ENCODE measurements around the gene PTPRO.

The PTPRO gene

DNA sequence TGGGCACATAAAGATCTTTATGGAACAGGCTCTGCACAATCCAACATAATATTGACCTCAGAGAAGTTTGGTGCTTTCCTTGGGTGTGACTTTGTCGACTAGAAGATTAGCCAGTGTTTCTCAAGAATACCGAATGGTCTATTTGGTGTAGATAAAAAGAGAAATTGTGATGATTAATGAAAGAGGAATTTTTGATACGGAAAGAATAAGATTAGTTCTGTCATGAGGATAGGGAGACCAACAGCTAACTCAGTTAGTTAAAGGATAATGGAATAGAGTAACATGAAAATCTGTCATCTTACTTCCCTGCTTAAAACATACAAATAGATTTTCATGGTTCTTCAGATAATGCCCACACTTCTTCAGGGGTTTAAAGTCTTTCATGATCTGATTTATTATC lies 24.2 kb downstream of the PTPRO start:
- no peak for DNase-seq

DNA sequence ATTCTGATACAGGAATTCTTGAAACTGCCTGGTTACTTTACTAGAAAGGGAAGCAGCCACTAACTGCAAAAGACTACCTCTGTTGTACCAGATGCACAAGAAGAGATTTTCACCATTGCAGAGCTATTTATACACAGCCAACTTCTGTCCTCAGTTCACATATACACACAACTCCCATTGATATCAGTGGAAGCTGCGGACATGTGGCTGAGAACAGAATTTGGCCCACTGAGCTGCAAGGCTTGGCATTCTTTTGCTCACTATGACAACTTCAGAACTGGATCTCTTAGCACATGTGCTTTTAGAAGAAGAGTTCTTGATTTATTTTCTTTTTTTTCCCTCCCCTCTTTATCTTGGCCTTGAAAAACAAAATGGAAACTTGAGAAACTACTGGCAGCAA lies 28.3 kb downstream of the PTPRO start:
- no peak for DNase-seq

- DNase-seq: no peak
Observed at GRCh38 chr12:15355766-15356165, 33.5 kb downstream of the PTPRO start.

DNA sequence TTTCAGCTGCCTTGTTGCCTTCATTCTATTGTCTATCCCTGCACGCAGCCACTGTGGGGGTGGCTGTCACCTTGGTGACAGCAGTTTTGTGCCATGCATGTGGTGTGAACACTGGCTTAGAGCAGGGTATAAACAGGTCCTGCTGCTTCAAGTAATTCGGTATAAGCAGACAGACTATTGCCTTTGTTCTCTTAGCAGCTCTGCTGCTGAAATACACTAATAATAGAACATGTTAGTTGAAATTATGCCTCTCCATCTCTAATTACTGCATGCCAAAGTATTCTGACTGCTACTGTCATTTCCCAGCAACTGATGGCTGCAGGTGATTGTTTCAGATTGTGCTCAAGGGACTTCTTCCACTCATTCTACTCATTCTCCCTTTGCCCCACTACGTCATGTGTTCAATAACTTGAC lies 34.6 kb downstream of the PTPRO start:
- DNase-seq: peak in 7 of 51 donors; percentile 1 to 20 (median 5)

- DNase-seq: no peak
Observed at GRCh38 chr12:15364221-15365160, 42.2 kb downstream of the PTPRO start.

DNA sequence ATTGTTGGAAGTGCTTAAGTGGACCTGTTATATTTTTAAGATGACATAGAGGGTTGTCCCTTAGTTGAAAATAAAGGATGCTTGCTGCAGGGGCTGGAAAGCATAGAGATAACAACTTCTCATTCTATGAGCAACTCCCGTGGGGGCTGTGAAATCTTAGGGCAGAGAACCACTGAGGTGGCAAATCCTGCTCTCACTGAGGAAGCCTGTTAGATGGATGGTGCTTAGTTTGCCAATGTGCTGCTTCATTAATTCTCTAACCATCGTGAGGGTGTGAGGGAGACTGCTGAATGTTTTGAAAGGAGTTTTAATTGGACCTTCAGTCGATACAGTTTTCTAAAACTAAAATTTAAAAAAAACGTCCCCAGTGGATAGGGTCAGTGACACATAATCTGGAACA lies 46.5 kb downstream of the PTPRO start:
- DNase-seq: no peak

- no peak for DNase-seq
Observed at GRCh38 chr12:15372352-15372751, 50.0 kb downstream of the PTPRO start.

- DNase-seq: no peak
Observed at GRCh38 chr12:15387772-15388171, 65.5 kb downstream of the PTPRO start.

DNA sequence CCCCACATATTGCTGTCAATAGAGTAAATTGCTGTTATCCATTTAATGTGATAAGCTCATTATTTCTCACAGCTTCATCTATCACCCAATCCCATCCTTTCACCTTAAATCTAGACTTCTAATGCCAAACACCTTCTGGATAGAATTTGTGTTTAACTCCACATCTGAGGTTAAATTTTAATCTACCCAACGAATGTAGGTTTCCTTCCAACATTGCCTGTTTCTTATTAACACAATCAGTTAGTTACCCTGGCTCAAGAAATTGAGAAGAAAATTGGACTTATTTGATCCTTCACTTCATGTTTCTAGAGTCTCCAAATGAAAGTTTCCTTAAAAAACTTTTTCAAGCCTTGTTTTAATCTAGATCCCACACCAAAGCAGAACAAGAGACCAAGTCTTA lies 67.3 kb downstream of the PTPRO start:
- no peak for DNase-seq

DNA sequence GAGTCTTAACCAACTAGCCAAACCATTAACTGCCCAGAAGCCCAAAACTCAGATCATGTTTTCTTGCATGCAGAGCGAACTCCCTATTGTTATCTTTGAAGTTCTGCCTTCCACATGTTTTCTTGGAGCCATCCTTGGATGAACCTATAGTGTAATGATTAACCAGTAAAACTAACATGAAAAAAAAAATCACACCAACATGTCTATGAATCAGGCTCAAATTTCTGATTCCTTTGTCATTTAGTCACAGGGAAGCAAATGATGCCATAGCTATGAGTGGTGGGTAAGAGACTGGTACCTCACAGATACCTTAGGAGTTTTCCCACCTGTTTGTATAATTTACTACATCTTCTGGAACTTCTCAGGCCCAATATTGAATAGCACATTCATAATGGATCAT lies 70.7 kb downstream of the PTPRO start:
- DNase-seq: no peak

DNA sequence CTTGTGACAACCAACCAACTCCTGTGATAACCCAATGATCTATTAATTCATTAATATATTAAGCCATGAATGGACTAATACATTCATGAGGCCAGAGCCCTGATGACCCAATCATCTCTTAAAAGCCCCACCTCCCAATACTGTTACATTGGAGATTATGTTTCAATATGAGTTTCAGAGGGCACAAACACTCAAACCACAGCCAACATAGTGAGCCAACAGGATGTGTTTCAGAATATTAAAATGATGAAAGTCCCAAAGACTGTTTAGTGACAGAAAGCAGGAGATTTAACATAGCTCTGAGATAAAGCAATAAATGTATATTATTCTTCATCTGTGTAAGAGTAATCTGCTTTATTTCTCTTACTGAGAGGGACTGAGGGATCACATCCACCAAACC lies 71.7 kb downstream of the PTPRO start:
- DNase-seq: no peak

GRCh38 chr12:15404485-15404884 lies 82.2 kb downstream of the PTPRO start:
- no peak for DNase-seq

GRCh38 chr12:15405606-15406005 lies 83.3 kb downstream of the PTPRO start:
- no peak for DNase-seq

GRCh38 chr12:15407025-15407424 lies 84.7 kb downstream of the PTPRO start:
- DNase-seq: no peak

DNA sequence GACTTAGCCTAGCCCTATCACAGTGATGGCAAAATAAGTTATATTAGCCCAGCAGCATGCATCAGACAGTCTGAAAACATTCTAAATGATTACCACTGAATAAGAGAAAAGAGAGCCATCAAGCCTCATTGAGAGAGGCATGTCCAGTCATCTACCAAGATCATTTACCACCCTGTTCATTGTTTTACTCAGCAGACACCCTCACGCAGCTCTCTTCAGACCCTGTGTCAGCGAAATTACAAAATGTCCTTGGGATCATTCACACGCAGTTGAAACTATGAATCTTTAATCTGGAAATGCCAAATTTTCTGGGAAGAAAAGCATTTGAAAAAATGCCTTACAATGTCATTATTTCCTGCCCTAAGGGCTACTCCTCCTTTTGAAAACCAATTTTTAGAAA lies 89.5 kb downstream of the PTPRO start:
- no peak for DNase-seq

DNA sequence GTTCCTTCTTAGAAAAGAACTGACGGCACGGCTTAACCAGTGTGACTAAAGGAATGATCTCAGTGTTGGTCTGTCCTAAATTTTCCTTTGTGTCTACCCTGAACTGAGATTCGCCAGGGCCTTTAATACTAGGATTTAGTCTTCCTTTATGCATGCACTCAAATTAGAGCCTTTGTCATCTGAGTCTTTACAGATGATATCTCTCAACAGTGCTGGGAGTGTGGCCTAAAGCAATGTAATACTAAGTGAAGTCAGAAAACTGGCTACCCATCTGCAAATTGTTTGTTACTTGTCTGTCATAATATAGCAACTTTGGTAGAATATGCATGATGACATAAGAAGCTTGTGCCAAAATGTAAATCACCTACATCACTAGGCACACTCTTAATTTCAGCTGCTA lies 95.4 kb downstream of the PTPRO start:
- no peak for DNase-seq

- no peak for DNase-seq
Observed at GRCh38 chr12:15423629-15424028, 101.3 kb downstream of the PTPRO start.

- DNase-seq: no peak
Observed at GRCh38 chr12:15427913-15428312, 105.6 kb downstream of the PTPRO start.

DNA sequence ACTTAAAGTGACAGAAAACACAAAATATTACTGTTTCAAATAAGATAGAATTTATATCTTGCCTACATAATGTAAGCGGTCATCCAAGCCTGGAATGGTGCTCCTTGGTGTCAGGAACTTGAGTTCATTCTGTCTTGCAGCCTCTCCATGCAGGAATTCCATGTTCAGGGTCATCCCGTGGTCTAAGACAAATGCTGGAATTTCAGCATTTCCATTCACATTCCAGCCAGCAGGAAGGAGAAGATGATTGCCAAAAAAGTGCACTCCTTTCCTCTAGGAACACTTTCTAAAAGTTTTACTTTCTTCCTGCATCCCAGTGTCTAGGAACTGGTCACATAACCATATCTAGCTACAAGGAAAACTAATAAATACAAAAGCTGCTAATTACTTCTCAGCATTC lies 106.3 kb downstream of the PTPRO start:
- no peak for DNase-seq

DNA sequence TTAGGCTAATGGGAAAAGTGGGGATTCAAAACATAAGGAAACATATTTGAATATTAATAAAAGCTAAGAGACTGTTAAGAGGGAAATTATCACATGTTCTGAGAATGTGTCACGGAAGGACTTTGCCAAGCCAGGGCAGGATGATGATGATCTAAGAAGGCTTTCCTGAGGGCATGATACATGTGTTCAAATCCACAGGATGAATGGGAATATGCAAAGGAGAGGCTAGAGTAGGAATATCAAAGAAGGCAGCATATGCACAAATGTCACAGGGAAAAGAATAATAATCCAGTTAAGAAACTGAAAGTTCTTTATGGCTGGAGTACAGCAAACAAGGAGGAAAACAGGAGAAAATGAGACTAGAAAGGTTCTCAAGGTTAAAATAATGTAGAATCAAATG lies 107.0 kb downstream of the PTPRO start:
- DNase-seq: no peak

- DNase-seq: no peak
Observed at GRCh38 chr12:15435597-15435996, 113.3 kb downstream of the PTPRO start.

GRCh38 chr12:15439459-15439858 lies 117.2 kb downstream of the PTPRO start:
- no peak for DNase-seq

DNA sequence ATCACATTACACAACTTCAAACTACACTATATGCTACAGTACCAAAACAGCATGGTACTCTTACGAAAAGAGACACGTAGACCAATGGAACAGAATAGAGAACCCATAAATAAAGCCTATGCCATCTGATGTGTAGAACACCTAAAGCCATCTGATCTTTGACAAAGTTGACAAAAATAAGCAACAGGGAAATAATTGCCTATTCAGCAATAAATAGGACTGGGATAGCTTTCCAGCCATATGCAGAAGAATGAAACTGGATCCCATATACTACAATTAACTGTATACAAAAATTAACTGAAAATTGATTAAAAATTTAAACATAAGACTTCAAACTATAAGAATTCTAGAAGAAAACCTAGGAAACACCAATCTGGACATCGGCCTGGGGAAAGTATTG lies 120.7 kb downstream of the PTPRO start:
- DNase-seq: no peak

DNA sequence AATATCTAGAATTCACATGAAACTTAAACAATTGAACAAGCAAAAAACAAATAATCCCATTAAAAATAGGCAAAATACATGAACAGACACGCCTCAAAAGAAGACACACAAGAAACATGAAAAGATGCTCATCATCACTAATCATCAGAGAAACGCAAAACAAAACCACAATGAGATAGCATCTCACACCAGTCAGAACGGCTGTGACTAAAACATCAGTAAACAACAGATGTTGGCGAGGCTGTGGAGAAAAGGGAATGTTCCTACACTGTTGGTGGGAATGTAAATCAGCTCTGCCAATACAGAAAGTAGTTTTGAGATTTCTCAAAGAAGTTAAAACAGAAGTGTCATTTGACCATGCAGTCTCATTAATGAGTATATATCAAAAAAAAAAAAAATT lies 121.3 kb downstream of the PTPRO start:
- no peak for DNase-seq
